SU-DHL-6 (cell line): ENCODE measurements around the gene RAB36.

ENCODE experiments used
- H2AFZ ChIP-seq: fragments of 200-600 bp; sonication (generic); 2 replicates; pipeline ENCODE4 v1.6.1; 2014; ENCODE audit warnings: low read depth, mild to moderate bottlenecking, moderate library complexity, mixed read lengths, antibody characterized with exemption, low read length; ENCODE audit not compliant: severe bottlenecking
- H3F3A ChIP-seq: fragments of 200-600 bp; shearing (Covaris generic); 2 replicates; pipeline ENCODE4 v1.6.0; 2016; ENCODE audit warnings: antibody characterized with exemption, mild to moderate bottlenecking; ENCODE audit not compliant: insufficient read depth
- H3K27ac ChIP-seq: fragments of 200-600 bp; sonication (generic); 2 replicates; pipeline ENCODE4 v1.5.1; 2016; ENCODE audit warnings: low read depth, mild to moderate bottlenecking, low read length, moderate library complexity, mixed read lengths
- H3K27me3 ChIP-seq: fragments of 200-600 bp; sonication (generic), shearing (Covaris generic); 2 replicates; pipeline ENCODE4 v1.6.0; 2014; ENCODE audit warnings: mild to moderate bottlenecking, low read length
- H3K36me3 ChIP-seq: fragments of 200-600 bp; sonication (generic); 2 replicates; pipeline ENCODE4 v1.6.1; 2014; ENCODE audit warnings: mild to moderate bottlenecking, low read length, mixed read lengths
- H3K4me2 ChIP-seq: fragments of 300-600, 200-600 bp; shearing (Covaris generic), sonication (generic); 2 replicates; pipeline ENCODE4 v1.6.0; 2014; ENCODE audit warnings: low read length, low read depth, mild to moderate bottlenecking; ENCODE audit not compliant: poor library complexity, severe bottlenecking
- H3K4me3 ChIP-seq: fragments of 200-600 bp; sonication (generic); 2 replicates; pipeline ENCODE4 v1.5.1; 2014; ENCODE audit warnings: antibody characterized with exemption, low read length, mild to moderate bottlenecking, mixed read lengths; ENCODE audit not compliant: insufficient read depth, poor library complexity, severe bottlenecking
- H3K79me2 ChIP-seq: fragments of 200-600 bp; sonication (generic); 2 replicates; pipeline ENCODE4 v1.6.1; 2014; ENCODE audit warnings: mild to moderate bottlenecking, low read length, moderate library complexity; ENCODE audit not compliant: insufficient read depth
- H3K9ac ChIP-seq: fragments of 200-600 bp; sonication (generic); 2 replicates; pipeline ENCODE4 v1.7.0; 2014; ENCODE audit warnings: mild to moderate bottlenecking, low read length
- H3K9me2 ChIP-seq: fragments of 200-600 bp; sonication (generic); replicated peaks from 2 replicates; pipeline ENCODE4 v1.6.1; 2014; ENCODE audit warnings: low read length; ENCODE audit not compliant: insufficient read depth
- H3K9me3 ChIP-seq: fragments of 200-600 bp; sonication (generic); 2 replicates; pipeline ENCODE4 v1.6.1; 2014; ENCODE audit warnings: low read length, mixed read lengths; ENCODE audit not compliant: insufficient read depth
- H4K20me1 ChIP-seq: fragments of 200-600 bp; sonication (generic); 2 replicates; pipeline ENCODE4 v1.6.1; 2014; ENCODE audit warnings: low read depth, mild to moderate bottlenecking, antibody characterized with exemption, low read length, moderate library complexity, mixed read lengths
- EZH2phosphoT487 ChIP-seq: fragments of 200-600 bp; sonication (generic), shearing (Covaris generic); conservative IDR thresholded peaks from 2 replicates; pipeline ENCODE4 v1.6.1; 2018; ENCODE audit warnings: mild to moderate bottlenecking, antibody characterized with exemption, low read length, moderate library complexity, mixed read lengths
- TF ChIP-seq, protein P1 (sequence below): fragments of 200-600 bp; sonication (generic); IDR thresholded peaks from one replicate; pipeline ENCODE4 v1.5.1; 2017; ENCODE audit warnings: antibody characterized with exemption, mild to moderate bottlenecking, low read length, moderate library complexity; ENCODE audit not compliant: insufficient read depth, poor library complexity, severe bottlenecking

RAB36 gene

DNA sequence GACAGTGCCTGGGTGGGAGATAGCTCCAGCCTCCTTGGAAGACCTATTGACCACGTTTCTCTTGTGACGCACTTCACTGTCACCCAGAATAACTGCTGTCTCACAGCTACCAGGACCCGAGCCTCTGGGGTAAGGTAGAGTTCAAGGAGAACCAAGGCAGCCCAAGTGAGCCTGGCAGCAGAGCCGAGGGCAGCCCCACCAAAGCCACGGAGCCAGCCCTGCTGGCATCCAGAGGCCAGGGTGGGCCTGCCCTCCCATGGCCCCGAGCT, 36.3 kb upstream of the RAB36 start:
- H3F3A ChIP-seq, result no peaks in the 10 kb centered on the region
- H3K4me3 ChIP-seq, result no peak overlapping the region
- no peak overlapping the region for H3K9ac ChIP-seq
- no peak overlapping the region for H2AFZ ChIP-seq
- no peaks in the 10 kb centered on the region for H4K20me1 ChIP-seq
- H3K79me2 ChIP-seq, result no peaks in the 10 kb centered on the region
- no peaks in the 10 kb centered on the region for H3K36me3 ChIP-seq
- no peaks in the 10 kb centered on the region for H3K27me3 ChIP-seq
- no peak overlapping the region for H3K4me2 ChIP-seq
- H3K27ac ChIP-seq, result no peak overlapping the region
- H3K9me2 ChIP-seq, result no peaks in the 10 kb centered on the region
- no peak for TF ChIP-seq EZH2phosphoT487
- TF ChIP-seq, protein P1, sequence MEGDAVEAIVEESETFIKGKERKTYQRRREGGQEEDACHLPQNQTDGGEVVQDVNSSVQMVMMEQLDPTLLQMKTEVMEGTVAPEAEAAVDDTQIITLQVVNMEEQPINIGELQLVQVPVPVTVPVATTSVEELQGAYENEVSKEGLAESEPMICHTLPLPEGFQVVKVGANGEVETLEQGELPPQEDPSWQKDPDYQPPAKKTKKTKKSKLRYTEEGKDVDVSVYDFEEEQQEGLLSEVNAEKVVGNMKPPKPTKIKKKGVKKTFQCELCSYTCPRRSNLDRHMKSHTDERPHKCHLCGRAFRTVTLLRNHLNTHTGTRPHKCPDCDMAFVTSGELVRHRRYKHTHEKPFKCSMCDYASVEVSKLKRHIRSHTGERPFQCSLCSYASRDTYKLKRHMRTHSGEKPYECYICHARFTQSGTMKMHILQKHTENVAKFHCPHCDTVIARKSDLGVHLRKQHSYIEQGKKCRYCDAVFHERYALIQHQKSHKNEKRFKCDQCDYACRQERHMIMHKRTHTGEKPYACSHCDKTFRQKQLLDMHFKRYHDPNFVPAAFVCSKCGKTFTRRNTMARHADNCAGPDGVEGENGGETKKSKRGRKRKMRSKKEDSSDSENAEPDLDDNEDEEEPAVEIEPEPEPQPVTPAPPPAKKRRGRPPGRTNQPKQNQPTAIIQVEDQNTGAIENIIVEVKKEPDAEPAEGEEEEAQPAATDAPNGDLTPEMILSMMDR, result no peak
- H3K9me3 ChIP-seq, result no peaks in the 10 kb centered on the region

DNA sequence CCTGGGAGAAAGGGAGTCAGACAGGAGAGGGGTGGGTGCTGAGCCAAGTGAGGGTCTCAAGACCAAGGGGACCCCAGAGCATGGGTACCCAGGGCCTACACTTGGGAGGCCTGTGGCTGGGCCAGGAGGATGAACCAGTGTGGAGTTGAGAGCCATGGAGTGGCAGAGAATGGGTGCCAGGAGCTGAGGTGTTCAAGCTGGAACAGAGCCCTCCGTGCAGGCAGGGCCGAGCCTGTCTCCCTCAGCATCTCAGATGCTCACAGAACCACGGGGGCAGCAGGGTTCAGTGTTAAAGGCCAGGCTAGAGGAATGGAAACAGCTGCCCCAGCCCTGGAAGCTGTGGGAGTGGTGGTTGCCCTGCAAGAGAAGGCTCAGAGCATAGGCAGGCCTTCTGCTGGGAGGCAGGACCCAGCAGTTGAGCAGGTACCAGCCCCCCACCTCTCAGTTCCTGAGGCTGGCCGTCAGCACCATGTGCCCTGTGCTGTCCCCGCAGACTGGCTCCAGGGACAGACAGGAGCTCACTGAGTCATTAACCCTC, 35.8 kb upstream of the RAB36 start:
- TF ChIP-seq EZH2phosphoT487, result no peak
- TF ChIP-seq, protein P1, result no peak
- H3K79me2 ChIP-seq, result no peaks in the 10 kb centered on the region
- H3K27me3 ChIP-seq, result no peaks in the 10 kb centered on the region
- no peaks in the 10 kb centered on the region for H3K9me2 ChIP-seq
- no peak overlapping the region for H3K4me3 ChIP-seq
- no peak overlapping the region for H3K27ac ChIP-seq
- no peaks in the 10 kb centered on the region for H4K20me1 ChIP-seq
- H3K9me3 ChIP-seq, result no peaks in the 10 kb centered on the region
- no peak overlapping the region for H3K4me2 ChIP-seq
- H3F3A ChIP-seq, result no peaks in the 10 kb centered on the region
- H3K36me3 ChIP-seq, result no peaks in the 10 kb centered on the region
- no peak overlapping the region for H2AFZ ChIP-seq
- H3K9ac ChIP-seq, result no peak overlapping the region

DNA sequence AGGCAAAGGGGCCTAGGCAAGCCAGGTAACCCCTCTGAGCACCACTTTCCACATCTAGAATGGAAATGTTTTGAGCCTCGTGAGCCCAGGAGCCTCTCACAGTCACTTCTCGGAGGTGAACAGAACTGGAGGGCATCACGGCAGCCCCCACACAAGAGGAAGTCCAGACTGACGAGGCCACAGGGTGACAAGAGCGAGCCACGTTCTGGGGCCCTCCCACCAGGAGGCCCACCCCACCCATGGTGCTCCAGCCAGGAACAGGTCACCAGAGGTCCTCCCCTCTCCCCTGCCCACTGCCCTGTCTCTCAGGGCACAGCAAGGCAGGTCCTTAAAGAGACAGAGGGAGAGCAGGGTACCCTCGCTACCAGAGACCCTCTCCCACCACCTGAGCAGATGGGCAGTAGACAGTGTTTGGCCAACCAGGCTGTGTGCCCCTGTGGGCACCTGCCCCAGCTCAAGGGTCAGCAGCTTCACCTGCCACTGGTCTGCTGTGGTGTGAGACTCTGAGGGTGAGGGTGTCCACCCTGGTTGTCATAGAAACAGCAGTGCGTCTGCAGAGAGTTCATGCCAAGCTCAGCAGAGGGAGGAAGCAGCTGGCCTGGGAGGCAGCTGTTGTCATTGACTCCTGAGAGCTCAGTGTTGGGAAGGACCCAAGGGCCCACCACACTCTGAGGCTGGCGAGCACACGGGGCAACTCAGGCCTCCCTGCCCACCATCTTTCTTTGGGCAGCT, 34.9 kb upstream of the RAB36 start:
- no peak overlapping the region for H3K27ac ChIP-seq
- H3K79me2 ChIP-seq, result no peaks in the 10 kb centered on the region
- H4K20me1 ChIP-seq, result no peaks in the 10 kb centered on the region
- no peaks in the 10 kb centered on the region for H3K27me3 ChIP-seq
- no peak overlapping the region for H3K4me3 ChIP-seq
- no peaks in the 10 kb centered on the region for H3K9me2 ChIP-seq
- H2AFZ ChIP-seq, result no peak overlapping the region
- H3F3A ChIP-seq, result no peaks in the 10 kb centered on the region
- H3K9me3 ChIP-seq, result no peaks in the 10 kb centered on the region
- H3K9ac ChIP-seq, result no peak overlapping the region
- no peaks in the 10 kb centered on the region for H3K36me3 ChIP-seq
- no peak for TF ChIP-seq EZH2phosphoT487
- TF ChIP-seq, protein P1, result no peak
- no peak overlapping the region for H3K4me2 ChIP-seq
